AG04450 (cell line): ENCODE measurements around the gene RIBC1. TPM values are rescaled to one million over a fixed set of nuclear protein-coding genes. Genes with fewer than 3 reads are reported as not detected.
A peak's percentile ranks its signal among the peaks of the same experiment; 100 is the strongest.

Experiments
- CTCF ChIA-PET: fragments of 300-600, 350-600 bp; formaldehyde crosslinking; extraction: SDS; loops from one replicate; lab custom pipeline; 2022; ENCODE audit warnings: antibody characterized with exemption, inconsistent platforms; lab: Charles Lee
- POLR2A ChIA-PET: fragments of 350-600 bp; formaldehyde crosslinking; extraction: SDS; loops from one replicate; lab custom pipeline; 2021; ENCODE audit warnings: antibody characterized with exemption, inconsistent platforms; lab: Yijun Ruan, JAX
- DNase-seq: peaks from one replicate; pipeline ENCODE4 v3.0.0-alpha.2; 2011; ENCODE audit warnings: low read depth, low spot score
- H3K27ac ChIP-seq: one replicate; pipeline ENCODE4 v1.5.1; 2012; ENCODE audit warnings: low read depth, low read length, control low read depth
- H3K27me3 ChIP-seq: one replicate; pipeline ENCODE4 v1.6.0; 2012; ENCODE audit warnings: low read length; ENCODE audit not compliant: control insufficient read depth, insufficient read depth
- H3K4me3 ChIP-seq: 2 replicates; pipeline ENCODE4 v1.5.1; 2011; ENCODE audit warnings: mild to moderate bottlenecking, low read depth, low read length, control low read depth
- H3K9me3 ChIP-seq: 2 replicates; pipeline ENCODE4 v1.5.1; 2012; ENCODE audit warnings: low read length; ENCODE audit not compliant: control insufficient read depth, insufficient read depth
- polyA plus RNA-seq: library from polyadenylated mRNA; depleted of rRNA; stranded (reverse); fragments of >200 nt; gene quantifications from 2 replicates; pipeline ENCODE4 v1.2.3, GENCODE V29; 2011
- TF ChIP-seq, protein P1 (sequence below): IDR thresholded peaks from 2 replicates; pipeline ENCODE4 v1.5.1; 2011; ENCODE audit warnings: low read depth, low read length, control low read depth, inconsistent platforms

Gene RIBC1
- polyA plus RNA-seq, 1 experiment = 0.31 TPM

DNA sequence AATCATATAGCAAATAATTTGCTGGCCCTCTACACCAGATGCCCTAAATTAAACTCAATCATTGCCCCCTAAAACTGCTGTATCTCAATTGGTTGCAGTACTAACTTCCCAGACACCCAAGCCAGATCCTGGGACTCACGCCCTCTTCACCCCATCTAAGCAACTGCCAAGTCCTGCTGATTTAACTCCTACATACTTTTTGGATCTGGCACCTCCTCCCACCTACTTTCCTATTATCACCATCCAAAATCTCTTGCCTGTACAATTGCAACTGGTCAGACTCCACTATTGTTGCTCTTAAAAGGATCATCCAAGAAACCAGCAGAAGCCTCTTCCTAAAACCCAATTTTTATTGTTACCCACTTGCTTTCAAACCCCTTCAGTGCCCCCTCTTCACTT is 16.2 kb downstream of the RIBC1 start:
- CTCF ChIA-PET = interaction anchor here (1.1 kb wide), 2 partner anchors 44 to 121 kb away, joined by 3 read pairs; no protein-coding TSS in a partner anchor
- POLR2A ChIA-PET = no interaction called here
- no peaks in the 10 kb centered on the region for H3K27me3 ChIP-seq

DNA sequence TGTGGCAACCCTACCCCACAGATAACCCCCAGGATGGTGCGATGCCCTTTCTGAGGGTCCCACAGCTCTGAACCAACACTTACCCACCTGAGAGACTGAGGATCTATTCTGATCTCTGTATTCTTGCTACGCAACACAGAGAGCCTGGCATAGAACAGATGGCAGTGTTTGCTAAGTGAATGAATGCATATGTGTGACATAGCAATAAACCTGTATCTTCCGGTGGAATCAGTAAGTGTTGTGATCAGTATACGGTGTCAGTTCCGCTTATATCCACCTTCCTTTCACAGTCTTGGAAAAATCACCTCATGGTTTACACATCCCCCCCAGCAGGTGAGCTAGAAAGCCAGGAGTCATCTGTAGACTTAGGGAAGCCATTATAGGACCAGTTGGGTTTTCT is 17.4 kb downstream of the RIBC1 start:
- CTCF ChIA-PET = interaction anchor here (0.5 to 0.7 kb wide), 2 partner anchors 29 to 56 kb away, joined by 3 to 6 read pairs; no protein-coding TSS in a partner anchor
- H3K9me3 ChIP-seq = no peaks in the 10 kb centered on the region
- peak overlapping the region; percentile 57 for H3K27ac ChIP-seq
- POLR2A ChIA-PET = interaction anchor here (0.5 kb wide), 1 partner anchor 23 kb away, joined by 3 read pairs; no protein-coding TSS in a partner anchor
- no peaks in the 10 kb centered on the region for H3K27me3 ChIP-seq
- TF ChIP-seq, protein P1, sequence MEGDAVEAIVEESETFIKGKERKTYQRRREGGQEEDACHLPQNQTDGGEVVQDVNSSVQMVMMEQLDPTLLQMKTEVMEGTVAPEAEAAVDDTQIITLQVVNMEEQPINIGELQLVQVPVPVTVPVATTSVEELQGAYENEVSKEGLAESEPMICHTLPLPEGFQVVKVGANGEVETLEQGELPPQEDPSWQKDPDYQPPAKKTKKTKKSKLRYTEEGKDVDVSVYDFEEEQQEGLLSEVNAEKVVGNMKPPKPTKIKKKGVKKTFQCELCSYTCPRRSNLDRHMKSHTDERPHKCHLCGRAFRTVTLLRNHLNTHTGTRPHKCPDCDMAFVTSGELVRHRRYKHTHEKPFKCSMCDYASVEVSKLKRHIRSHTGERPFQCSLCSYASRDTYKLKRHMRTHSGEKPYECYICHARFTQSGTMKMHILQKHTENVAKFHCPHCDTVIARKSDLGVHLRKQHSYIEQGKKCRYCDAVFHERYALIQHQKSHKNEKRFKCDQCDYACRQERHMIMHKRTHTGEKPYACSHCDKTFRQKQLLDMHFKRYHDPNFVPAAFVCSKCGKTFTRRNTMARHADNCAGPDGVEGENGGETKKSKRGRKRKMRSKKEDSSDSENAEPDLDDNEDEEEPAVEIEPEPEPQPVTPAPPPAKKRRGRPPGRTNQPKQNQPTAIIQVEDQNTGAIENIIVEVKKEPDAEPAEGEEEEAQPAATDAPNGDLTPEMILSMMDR = no peak
- DNase-seq = no peak
- H3K4me3 ChIP-seq = no peak overlapping the region

More for the DNA sequence above, 16.2 kb downstream of the RIBC1 start:
- TF ChIP-seq, protein P1 = no peak
- DNase-seq = no peak
- Histone ChIP-seq H3K4me3 (no peak overlapping the region), H3K27ac (no peak overlapping the region), H3K9me3 (no peaks in the 10 kb centered on the region)

DNA sequence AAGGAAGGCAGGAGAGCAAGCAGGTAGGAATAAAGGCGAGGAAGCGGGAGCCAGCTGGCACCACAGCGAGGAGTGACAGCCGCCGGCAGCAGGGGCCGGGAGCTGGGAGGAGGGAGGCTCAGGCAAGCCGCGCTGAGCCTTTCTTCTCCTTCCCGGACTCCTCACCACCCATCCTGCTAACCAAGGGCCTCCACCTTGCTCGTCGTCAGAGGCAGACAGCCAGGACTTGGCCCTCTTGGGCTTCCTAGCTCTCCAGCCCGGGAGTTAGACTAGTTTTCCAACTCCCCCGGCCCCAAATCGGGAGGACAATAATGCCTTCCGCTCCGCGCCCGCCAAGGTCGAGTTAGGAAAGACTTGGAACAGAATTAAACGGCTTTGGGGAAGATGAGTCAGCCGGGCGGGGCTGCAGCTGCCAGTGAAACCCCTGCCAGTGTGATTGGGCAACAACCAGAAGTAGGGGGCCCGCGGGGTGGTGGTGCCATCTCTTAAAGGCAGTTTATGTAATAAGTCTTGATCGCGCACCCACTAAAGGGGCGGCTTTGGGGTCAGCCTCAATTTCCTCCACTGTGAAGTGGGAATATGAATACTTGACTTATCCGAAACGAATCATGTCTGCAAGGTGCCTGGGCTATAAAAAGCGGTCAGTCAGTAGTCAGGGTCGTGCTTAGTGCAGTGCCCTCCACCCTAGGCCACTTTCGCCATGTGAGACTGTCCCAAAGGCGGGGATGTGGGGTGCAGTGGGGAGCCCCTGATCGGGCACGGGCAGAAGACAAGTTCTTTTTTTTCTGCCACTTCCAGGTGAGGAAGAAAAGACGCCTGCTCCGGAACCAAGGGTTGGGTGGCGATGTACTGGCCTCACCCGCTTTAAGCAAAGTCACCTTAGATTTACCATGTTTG is 18.2 kb downstream of the RIBC1 start:
- DNase-seq = no peak
- Histone ChIP-seq H3K4me3 (peak overlapping the region; percentile 48), H3K9me3 (no peaks in the 10 kb centered on the region), H3K27me3 (no peaks in the 10 kb centered on the region), H3K27ac (peak overlapping the region; percentile 57)
- ChIA-PET CTCF (interaction anchor here (0.5 to 1.5 kb wide), 3 partner anchors 17 to 128 kb away, joined by 3 to 6 read pairs (median 3); no protein-coding TSS in a partner anchor), POLR2A (interaction anchor here (0.5 to 1.0 kb wide), 2 partner anchors 18 to 22 kb away, joined by 3 read pairs; partner anchors contain the start of genes RIBC1 and SMC1A)
- TF ChIP-seq, protein P1 = no peak

DNA sequence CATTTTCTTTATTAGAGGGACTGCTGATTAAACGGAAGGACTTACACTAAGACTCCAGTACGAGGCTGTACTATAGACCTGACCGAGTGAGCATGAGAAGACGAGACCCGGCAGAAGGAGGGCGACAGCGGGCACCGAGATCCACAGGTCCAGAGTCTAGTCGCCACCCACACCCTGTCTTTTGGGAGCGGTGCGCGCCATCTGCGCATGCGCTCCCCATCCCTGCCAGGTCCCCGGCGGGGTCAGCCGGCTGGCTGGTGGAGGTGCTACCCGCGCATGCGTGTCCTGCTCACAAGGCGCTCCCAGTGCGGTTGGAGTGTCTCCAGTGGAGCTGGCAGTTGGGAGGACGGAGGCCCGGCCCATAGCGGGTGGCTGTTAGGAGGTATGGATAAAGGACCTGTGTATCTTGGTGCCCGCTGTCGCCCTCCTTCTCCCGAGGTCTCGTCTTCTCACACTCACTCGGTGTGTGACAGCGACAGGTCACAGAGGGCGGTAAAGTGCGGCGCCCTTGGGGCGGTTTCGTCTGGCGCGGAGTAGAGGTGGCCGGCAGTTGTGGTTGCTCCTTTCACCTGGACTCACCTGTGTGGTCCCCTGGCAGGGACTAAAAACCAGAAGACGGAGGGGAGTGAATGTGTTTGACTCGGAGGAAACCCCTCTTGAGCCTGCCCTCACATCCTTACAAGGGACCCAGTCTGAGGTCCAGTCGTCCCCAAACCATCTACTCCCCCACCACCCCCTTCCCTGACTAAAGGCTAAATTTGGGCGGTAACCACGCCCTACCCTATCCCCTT is 19.1 kb downstream of the RIBC1 start:
- POLR2A ChIA-PET = interaction anchor here (1.0 kb wide), 1 partner anchor 19 kb away, joined by 3 read pairs; the partner anchor contains the start of genes RIBC1 and SMC1A
- H3K9me3 ChIP-seq = no peaks in the 10 kb centered on the region
- H3K27ac ChIP-seq = no peak overlapping the region
- H3K4me3 ChIP-seq = peak overlapping the region; percentile 48
- no peak for DNase-seq
- no peaks in the 10 kb centered on the region for H3K27me3 ChIP-seq
- TF ChIP-seq, protein P1 = no peak
- CTCF ChIA-PET = interaction anchor here (1.5 kb wide), 1 partner anchor 17 kb away, joined by 3 read pairs; no protein-coding TSS in a partner anchor
